Right lobe of liver (tissue), 4 donors: Measurements from ENCODE around the gene GDPD5.

Experiments
- POLR2A ChIP-seq: fragments of 450-650 bp; IDR thresholded peaks from one replicate; pipeline ENCODE4 v1.6.1; 2017; ENCODE audit warnings: antibody characterized with exemption, mild to moderate bottlenecking
- TF ChIP-seq, protein P1 (sequence below), 4 donors: fragments of 200-600 bp in 3 of 4; fragments of 450-650 bp in 1 of 4; IDR thresholded peaks; one replicate each; pipeline versions ENCODE4 v1.5.1 to v1.8.0; 2016 to 2022; ENCODE audit warnings: antibody characterized with exemption in 4 of 4, mild to moderate bottlenecking in 2 of 4
- donor health status: DM: no; HTN: no; CAD: no.
- donor health status: DM: no; HTN: no; CAD: no.
- donor health status: DM: no; HTN: yes; CAD: no.

DNA sequence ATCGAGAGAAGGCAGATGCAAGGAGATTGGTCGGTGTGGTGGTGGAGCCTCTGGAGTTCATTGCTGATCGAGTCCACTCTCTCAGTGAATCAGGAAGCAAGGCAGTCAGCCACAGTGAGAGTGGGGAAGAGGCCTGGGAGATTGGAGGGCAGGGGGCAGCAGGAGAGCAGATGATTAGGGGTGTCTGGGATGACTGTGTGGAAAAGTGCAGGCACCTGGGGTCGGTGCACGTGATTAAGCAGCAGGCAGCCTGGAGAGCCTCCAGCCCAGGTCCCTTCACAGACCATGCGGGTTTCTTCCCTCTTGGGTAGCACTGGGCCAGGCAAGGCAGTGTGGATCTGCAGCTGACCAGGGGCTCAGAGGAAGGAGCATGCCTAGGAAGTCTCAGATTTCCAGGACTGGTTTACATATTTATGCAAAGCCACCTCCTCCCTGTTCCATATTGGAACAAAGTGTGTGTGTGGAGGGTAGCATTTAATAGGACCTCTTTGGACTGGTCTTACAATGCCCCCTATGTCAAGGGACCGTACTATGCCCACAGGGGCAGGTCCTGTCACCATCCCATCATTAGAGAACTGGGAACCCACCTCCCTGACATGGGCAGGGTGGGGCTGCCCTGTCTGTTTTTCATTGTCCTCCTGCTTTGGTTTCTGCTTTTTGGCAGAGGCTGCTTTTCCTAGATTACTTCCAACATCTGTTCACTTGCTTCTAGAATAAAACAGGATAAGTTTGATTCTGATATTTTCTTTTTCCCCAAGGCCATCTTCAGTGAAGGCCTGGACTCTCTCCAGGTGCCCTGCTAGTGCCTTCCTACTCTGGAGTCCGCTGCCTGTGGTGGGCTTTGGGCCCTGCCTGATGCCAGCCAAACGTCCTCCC, 14.0 kb upstream of the GDPD5 start:
- TF ChIP-seq, protein P1, sequence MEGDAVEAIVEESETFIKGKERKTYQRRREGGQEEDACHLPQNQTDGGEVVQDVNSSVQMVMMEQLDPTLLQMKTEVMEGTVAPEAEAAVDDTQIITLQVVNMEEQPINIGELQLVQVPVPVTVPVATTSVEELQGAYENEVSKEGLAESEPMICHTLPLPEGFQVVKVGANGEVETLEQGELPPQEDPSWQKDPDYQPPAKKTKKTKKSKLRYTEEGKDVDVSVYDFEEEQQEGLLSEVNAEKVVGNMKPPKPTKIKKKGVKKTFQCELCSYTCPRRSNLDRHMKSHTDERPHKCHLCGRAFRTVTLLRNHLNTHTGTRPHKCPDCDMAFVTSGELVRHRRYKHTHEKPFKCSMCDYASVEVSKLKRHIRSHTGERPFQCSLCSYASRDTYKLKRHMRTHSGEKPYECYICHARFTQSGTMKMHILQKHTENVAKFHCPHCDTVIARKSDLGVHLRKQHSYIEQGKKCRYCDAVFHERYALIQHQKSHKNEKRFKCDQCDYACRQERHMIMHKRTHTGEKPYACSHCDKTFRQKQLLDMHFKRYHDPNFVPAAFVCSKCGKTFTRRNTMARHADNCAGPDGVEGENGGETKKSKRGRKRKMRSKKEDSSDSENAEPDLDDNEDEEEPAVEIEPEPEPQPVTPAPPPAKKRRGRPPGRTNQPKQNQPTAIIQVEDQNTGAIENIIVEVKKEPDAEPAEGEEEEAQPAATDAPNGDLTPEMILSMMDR (IDR thresholded peaks at IDR 0.05): no peak
- TF ChIP-seq POLR2A: no peak
